ENCODE measurements around the gene XPO6. TPM values are rescaled to one million over a fixed set of nuclear protein-coding genes. Genes with fewer than 3 reads are reported as not detected.

The XPO6 gene
- polyA plus RNA-seq, 1 of the 3 experiments (the other 2 are of a cell fraction) = 97.1 TPM

DNA sequence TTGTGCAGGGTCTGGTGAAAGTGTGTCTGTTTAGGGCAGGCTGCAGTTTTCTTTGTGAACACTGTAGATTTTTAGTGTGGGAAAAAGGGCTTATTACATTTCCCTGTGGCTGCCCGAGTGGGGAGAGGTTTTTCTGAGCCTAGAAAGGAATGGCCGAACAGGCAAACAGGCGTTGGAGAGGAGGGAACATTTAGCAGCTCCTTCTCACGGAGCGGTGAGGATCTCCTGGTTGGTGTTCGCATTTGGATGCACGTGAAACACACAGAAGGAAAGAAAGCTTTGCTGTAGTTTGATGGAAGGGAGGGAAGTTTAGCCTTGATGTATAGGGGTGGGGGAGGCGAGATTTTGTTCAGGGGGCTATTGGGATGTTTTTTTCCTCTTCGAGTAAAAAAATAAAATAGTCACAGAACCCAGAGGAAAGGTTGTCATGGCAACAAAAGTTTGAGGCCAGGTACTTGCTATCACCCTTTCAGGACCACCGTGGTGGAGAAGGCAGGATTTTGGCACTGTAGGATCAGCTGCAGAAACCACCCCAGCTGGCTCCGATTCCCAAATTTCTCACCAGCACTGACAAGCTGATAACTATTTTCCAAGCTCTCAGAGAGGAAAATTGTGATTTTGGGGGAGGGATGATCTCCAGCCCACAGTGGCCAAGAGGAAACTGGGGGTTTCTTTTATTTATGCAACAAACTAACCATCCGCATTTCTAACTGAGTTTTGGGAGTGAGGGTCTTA is 151.8 kb downstream of the XPO6 start:
- H4K20me1 ChIP-seq (ENCODE audit: insufficient read depth) = no peaks in the 10 kb centered on the region
- H3K9me2 ChIP-seq = no peaks in the 10 kb centered on the region
- H2AFZ ChIP-seq (ENCODE audit: low read depth) = no peak overlapping the region
- H3K9ac ChIP-seq = no peak overlapping the region
- H3K4me1 ChIP-seq (ENCODE audit: control insufficient read depth in 1 of 2, insufficient read depth in 2 of 2, low read depth in 1 of 2, low read length in 1 of 2) = no peaks in the 10 kb centered on the region
- no peaks in the 10 kb centered on the region for H3K9me3 ChIP-seq
- H3K4me3 ChIP-seq (ENCODE audit: low read depth in 2 of 2, low read length in 1 of 2) = no peak overlapping the region
- no peaks in the 10 kb centered on the region for H3K79me2 ChIP-seq (ENCODE audit: insufficient read depth)
- CTCF ChIA-PET = interaction anchor here (2.0 to 14.1 kb wide), 3 partner anchors 11 to 87 kb away, joined by 6 to 172 read pairs (median 10); no protein-coding TSS in a partner anchor
- no peak overlapping the region for H3K27ac ChIP-seq (ENCODE audit: low read depth in 2 of 2, low read length in 1 of 2)
- H3K4me2 ChIP-seq = no peak overlapping the region
- H3F3A ChIP-seq (replicated peaks; ENCODE audit: insufficient read depth) = no peaks in the 10 kb centered on the region
- peaks cover 33% of the 10 kb centered on the region for H3K27me3 ChIP-seq (ENCODE audit: insufficient read depth)
- no peak for DNase-seq
- TF ChIP-seq NRF1 (IDR thresholded peaks at IDR 0.05; ENCODE audit: low read depth, low read length) (no peak), EP300 (IDR thresholded peaks at IDR 0.05; ENCODE audit: borderline replicate concordance in 1 of 2, low read depth in 1 of 2, low read length in 1 of 2) (no peak), TCF12 (IDR thresholded peaks at IDR 0.05) (no peak), SMC3 (IDR thresholded peaks at IDR 0.05; ENCODE audit: low read depth, low read length) (no peak), FOXJ3 (CRISPR knock-in tag; IDR thresholded peaks at IDR 0.05) (no peak), FOSL2 (IDR thresholded peaks at IDR 0.05; ENCODE audit: borderline replicate concordance, low read depth) (no peak), POLR2AphosphoS5 (IDR thresholded peaks at IDR 0.05; ENCODE audit: low read depth, low read length) (no peak), IRF3 (IDR thresholded peaks at IDR 0.05; ENCODE audit: low read depth, low read length) (no peak), GATA2 (CRISPR knock-in tag; IDR thresholded peaks at IDR 0.05) (no peak), FOXM1 (IDR thresholded peaks at IDR 0.05; ENCODE audit: low read depth) (no peak)
- TF ChIP-seq, protein P1, sequence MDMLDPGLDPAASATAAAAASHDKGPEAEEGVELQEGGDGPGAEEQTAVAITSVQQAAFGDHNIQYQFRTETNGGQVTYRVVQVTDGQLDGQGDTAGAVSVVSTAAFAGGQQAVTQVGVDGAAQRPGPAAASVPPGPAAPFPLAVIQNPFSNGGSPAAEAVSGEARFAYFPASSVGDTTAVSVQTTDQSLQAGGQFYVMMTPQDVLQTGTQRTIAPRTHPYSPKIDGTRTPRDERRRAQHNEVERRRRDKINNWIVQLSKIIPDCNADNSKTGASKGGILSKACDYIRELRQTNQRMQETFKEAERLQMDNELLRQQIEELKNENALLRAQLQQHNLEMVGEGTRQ (IDR thresholded peaks at IDR 0.05; ENCODE audit: borderline replicate concordance, low read depth, low read length) = no peak
- no peaks in the 10 kb centered on the region for H3K36me3 ChIP-seq (replicated peaks in 1 of 2; ENCODE audit: control insufficient read depth in 1 of 2, insufficient read depth in 2 of 2, low read length in 1 of 2)
- 36% methylated on average over 12 of the region's 12 CpGs for WGBS (ENCODE audit: low lambda C conversion rate)
- POLR2A ChIA-PET = no interaction called here

DNA sequence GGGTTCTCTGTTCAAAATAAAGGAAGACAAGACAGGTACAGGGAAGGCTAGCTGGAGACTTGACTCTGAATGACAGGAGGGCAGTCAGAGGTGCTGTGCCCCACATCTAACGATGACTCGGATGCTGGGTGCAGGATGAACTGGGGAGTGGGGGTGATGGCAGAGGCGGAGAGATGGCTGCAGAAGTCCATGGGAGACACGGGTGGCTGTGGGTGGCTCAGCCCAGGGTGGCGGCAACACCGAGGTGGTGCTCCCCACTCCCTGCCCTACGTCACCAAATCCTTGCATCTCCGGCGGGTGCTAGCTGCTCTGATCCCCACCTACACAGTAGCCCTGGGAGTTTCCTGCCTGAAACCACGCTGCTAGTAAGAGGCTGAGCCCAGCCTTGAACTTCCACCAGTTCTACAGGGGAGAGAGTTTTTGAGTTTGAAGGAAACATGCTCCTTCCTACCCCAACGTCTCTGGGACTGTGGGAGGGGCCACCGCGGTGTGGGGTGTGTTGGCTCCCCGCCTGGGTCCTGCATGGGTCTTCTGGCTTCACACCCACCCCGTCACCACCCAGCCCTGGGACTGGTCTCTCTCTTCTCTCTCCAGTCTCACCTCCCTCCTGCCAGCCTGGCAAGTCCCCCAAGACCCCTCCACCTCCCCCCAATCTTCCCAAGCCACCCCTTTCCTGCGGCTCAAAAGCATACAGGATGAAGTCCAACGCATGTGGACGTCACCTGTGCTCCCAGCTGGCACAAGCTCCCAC is 152.8 kb downstream of the XPO6 start:
- Histone ChIP-seq H3F3A (replicated peaks; ENCODE audit: insufficient read depth) (no peaks in the 10 kb centered on the region), H3K27ac (ENCODE audit: low read depth in 2 of 2, low read length in 1 of 2) (no peak overlapping the region), H3K36me3 (replicated peaks in 1 of 2; ENCODE audit: control insufficient read depth in 1 of 2, insufficient read depth in 2 of 2, low read length in 1 of 2) (no peaks in the 10 kb centered on the region), H3K9me2 (no peaks in the 10 kb centered on the region), H3K79me2 (ENCODE audit: insufficient read depth) (no peaks in the 10 kb centered on the region), H4K20me1 (ENCODE audit: insufficient read depth) (no peaks in the 10 kb centered on the region), H3K4me2 (no peak overlapping the region), H3K27me3 (ENCODE audit: insufficient read depth) (peaks cover 23% of the 10 kb centered on the region), H2AFZ (ENCODE audit: low read depth) (no peak overlapping the region), H3K9me3 (no peaks in the 10 kb centered on the region), H3K4me1 (ENCODE audit: control insufficient read depth in 1 of 2, insufficient read depth in 2 of 2, low read depth in 1 of 2, low read length in 1 of 2) (no peaks in the 10 kb centered on the region), H3K9ac (no peak overlapping the region), H3K4me3 (ENCODE audit: low read depth in 2 of 2, low read length in 1 of 2) (no peak overlapping the region)
- no peak for TF ChIP-seq JUND (IDR thresholded peaks at IDR 0.05)
- TF ChIP-seq, protein P2, sequence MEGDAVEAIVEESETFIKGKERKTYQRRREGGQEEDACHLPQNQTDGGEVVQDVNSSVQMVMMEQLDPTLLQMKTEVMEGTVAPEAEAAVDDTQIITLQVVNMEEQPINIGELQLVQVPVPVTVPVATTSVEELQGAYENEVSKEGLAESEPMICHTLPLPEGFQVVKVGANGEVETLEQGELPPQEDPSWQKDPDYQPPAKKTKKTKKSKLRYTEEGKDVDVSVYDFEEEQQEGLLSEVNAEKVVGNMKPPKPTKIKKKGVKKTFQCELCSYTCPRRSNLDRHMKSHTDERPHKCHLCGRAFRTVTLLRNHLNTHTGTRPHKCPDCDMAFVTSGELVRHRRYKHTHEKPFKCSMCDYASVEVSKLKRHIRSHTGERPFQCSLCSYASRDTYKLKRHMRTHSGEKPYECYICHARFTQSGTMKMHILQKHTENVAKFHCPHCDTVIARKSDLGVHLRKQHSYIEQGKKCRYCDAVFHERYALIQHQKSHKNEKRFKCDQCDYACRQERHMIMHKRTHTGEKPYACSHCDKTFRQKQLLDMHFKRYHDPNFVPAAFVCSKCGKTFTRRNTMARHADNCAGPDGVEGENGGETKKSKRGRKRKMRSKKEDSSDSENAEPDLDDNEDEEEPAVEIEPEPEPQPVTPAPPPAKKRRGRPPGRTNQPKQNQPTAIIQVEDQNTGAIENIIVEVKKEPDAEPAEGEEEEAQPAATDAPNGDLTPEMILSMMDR (IDR thresholded peaks at IDR 0.05) = no peak
- no peak for TF ChIP-seq TAF1 (IDR thresholded peaks at IDR 0.05; ENCODE audit: borderline replicate concordance, low read depth, low read length)
- TF ChIP-seq MXI1 (IDR thresholded peaks at IDR 0.05; ENCODE audit: low read depth, low read length) = no peak
- TF ChIP-seq NFIC (IDR thresholded peaks at IDR 0.05; ENCODE audit: borderline replicate concordance) = no peak
- no peak for TF ChIP-seq ELF1 (IDR thresholded peaks at IDR 0.05)
- no peak for TF ChIP-seq RAD21 (IDR thresholded peaks at IDR 0.05; ENCODE audit: low read length)
- no peak for TF ChIP-seq CHD2 (IDR thresholded peaks at IDR 0.05; ENCODE audit: low read length, partially characterized antibody)
- TF ChIP-seq TEAD4 (IDR thresholded peaks at IDR 0.05; ENCODE audit: borderline replicate concordance, insufficient read depth) = no peak
- TF ChIP-seq EZH2phosphoT487 (IDR thresholded peaks at IDR 0.05; ENCODE audit: borderline replicate concordance, low read depth) = no peak
- 40% methylated on average over 11 of the region's 18 CpGs for WGBS (ENCODE audit: low lambda C conversion rate)
- ChIA-PET POLR2A (no interaction called here), CTCF (interaction anchor here (2.0 to 14.1 kb wide), 3 partner anchors 10 to 86 kb away, joined by 6 to 172 read pairs (median 10); no protein-coding TSS in a partner anchor)
- no peak for DNase-seq
